A549 (cell line): ENCODE data around the gene CPLX1. TPM values are rescaled to one million over a fixed set of nuclear protein-coding genes. Genes with fewer than 3 reads are reported as not detected.

ENCODE experiments used
- ATAC-seq, 2 experiments: fragments of 200-7000 bp in 1 of 2; fragments of >200 bp in 1 of 2; cut with Nextera tagmentation in 1 of 2; cut with Tn5 transposase in 1 of 2; 3 replicates each; pipeline versions ENCODE4 v1.8.0 to v1.9.1; 2018 to 2020; ENCODE audit warnings: mild to moderate bottlenecking in 1 of 2, moderate library complexity in 1 of 2
- CTCF ChIA-PET: fragments of 300-600 bp; sonication (Branson Sonifier 250); formaldehyde crosslinking; extraction: SDS; loops from one replicate; lab custom pipeline; 2021; ENCODE audit warnings: antibody characterized with exemption, inconsistent platforms; lab: Yijun Ruan, JAX
- POLR2A ChIA-PET: fragments of 350-600 bp; formaldehyde crosslinking; extraction: SDS; loops from one replicate; lab custom pipeline; 2021; ENCODE audit warnings: antibody characterized with exemption, inconsistent platforms; lab: Yijun Ruan, JAX
- DNase-seq, 2 experiments: peaks; one replicate each; pipeline versions ENCODE4 v3.0.0 to v3.0.0-alpha.2; 2011 to 2016; ENCODE audit warnings: low read depth in 1 of 2, low spot score in 1 of 2
- FAIRE-seq: peaks from 2 replicates; lab custom pipeline; 2011; peaks lifted over from hg19 to GRCh38; lab: Jason Lieb, UNC
- H3K27ac ChIP-seq, 2 experiments: fragments of >200 bp; sonication (Bioruptor Twin); formaldehyde crosslinking; 3 replicates each; pipeline ENCODE4 v1.5.1; 2016 to 2017
- H3K4me1 ChIP-seq: fragments of >200 bp; sonication (Bioruptor Twin); formaldehyde crosslinking; 3 replicates; pipeline ENCODE4 v1.6.1; 2016
- H3K4me2 ChIP-seq: fragments of >200 bp; sonication (Bioruptor Twin); formaldehyde crosslinking; 3 replicates; pipeline ENCODE4 v1.6.1; 2016
- H3K4me3 ChIP-seq: fragments of >200 bp; sonication (Bioruptor Twin); formaldehyde crosslinking; 3 replicates; pipeline ENCODE4 v1.5.1; 2016
- H3K9me3 ChIP-seq: fragments of >200 bp; sonication (Bioruptor Twin); formaldehyde crosslinking; 3 replicates; pipeline ENCODE4 v1.6.1; 2016
- CBX8 ChIP-seq: fragments of 200-600 bp; sonication (generic); IDR thresholded peaks from 2 replicates; pipeline ENCODE4 v1.6.1; 2016
- CHD4 ChIP-seq: fragments of 200-600 bp; sonication (generic); IDR thresholded peaks from 2 replicates; pipeline ENCODE4 v1.6.1; 2016; ENCODE audit warnings: antibody characterized with exemption, mild to moderate bottlenecking, borderline replicate concordance
- EHF ChIP-seq: fragments of 250-450 bp; sonication (Bioruptor Pico); IDR thresholded peaks from 2 replicates; pipeline ENCODE4 v1.5.0; 2020; ENCODE audit warnings: mild to moderate bottlenecking
- ESRRA ChIP-seq: fragments of 150-350 bp; IDR thresholded peaks from 2 replicates; pipeline ENCODE4 v1.6.1; 2014; ENCODE audit warnings: mild to moderate bottlenecking, low read length, borderline replicate concordance
- FOSB ChIP-seq: fragments of 250-450 bp; sonication (Bioruptor Pico); IDR thresholded peaks from 2 replicates; pipeline ENCODE4 v1.5.0; 2020; ENCODE audit warnings: mild to moderate bottlenecking, moderate library complexity
- FOXS1 ChIP-seq: fragments of 250-450 bp; sonication (Bioruptor Pico); IDR thresholded peaks from 2 replicates; pipeline ENCODE4 v1.5.0; 2020; ENCODE audit warnings: mild to moderate bottlenecking, moderate library complexity
- HDAC2 ChIP-seq: fragments of 200-600 bp; sonication (generic); IDR thresholded peaks from 2 replicates; pipeline ENCODE4 v1.6.1; 2016
- HEYL ChIP-seq: fragments of 250-450 bp; sonication (Bioruptor Pico); IDR thresholded peaks from 2 replicates; pipeline ENCODE4 v1.8.0; 2021; ENCODE audit warnings: mild to moderate bottlenecking, moderate library complexity
- HOXA7 ChIP-seq: fragments of 250-450 bp; sonication (Bioruptor Pico); IDR thresholded peaks from 2 replicates; pipeline ENCODE4 v1.5.0; 2020; ENCODE audit warnings: mild to moderate bottlenecking, moderate library complexity
- HOXB5 ChIP-seq: fragments of 250-450 bp; sonication (Bioruptor Pico); IDR thresholded peaks from 2 replicates; pipeline ENCODE4 v1.5.0; 2020; ENCODE audit warnings: mild to moderate bottlenecking, moderate library complexity
- JUN ChIP-seq, 2 experiments: fragments of >200 bp; sonication (Bioruptor Twin); formaldehyde crosslinking; IDR thresholded peaks; 2 replicates in 1 of 2; 3 replicates in 1 of 2; pipeline ENCODE4 v1.6.1; 2016 to 2017
- JUNB ChIP-seq: fragments of >200 bp; sonication (Bioruptor Twin); formaldehyde crosslinking; IDR thresholded peaks from 2 replicates; pipeline ENCODE4 v1.6.1; 2016
- MAZ ChIP-seq: fragments of 150-350 bp; IDR thresholded peaks from 2 replicates; pipeline ENCODE4 v1.6.1; 2014; ENCODE audit warnings: antibody characterized with exemption, low read depth, low read length, borderline replicate concordance
- MYC ChIP-seq: IDR thresholded peaks from 2 replicates; pipeline ENCODE4 v1.6.1; 2012; ENCODE audit warnings: mild to moderate bottlenecking, inconsistent platforms, low read length, improper control_type of control experiment, borderline replicate concordance
- NFE2L2 ChIP-seq: fragments of 150-350 bp; conservative IDR thresholded peaks from 2 replicates; pipeline ENCODE4 v1.6.1; 2014; ENCODE audit warnings: low read length
- NPAS2 ChIP-seq: fragments of 250-450 bp; sonication (Bioruptor Pico); IDR thresholded peaks from 2 replicates; pipeline ENCODE4 v1.8.0; 2022; ENCODE audit warnings: mild to moderate bottlenecking, moderate library complexity, borderline replicate concordance
- PHF8 ChIP-seq: fragments of 200-600 bp; sonication (generic); IDR thresholded peaks from 2 replicates; pipeline ENCODE4 v1.6.1; 2016; ENCODE audit warnings: low read depth, mild to moderate bottlenecking, antibody characterized with exemption, moderate library complexity, borderline replicate concordance
- RAD21 ChIP-seq, 2 experiments: fragments of >200 bp in 1 of 2; sonication (Bioruptor Twin) in 1 of 2; formaldehyde crosslinking in 1 of 2; IDR thresholded peaks in 1 of 2; conservative IDR thresholded peaks in 1 of 2; 2 replicates in 1 of 2; 3 replicates in 1 of 2; pipeline ENCODE4 v1.6.1; 2012 to 2018; ENCODE audit warnings: inconsistent platforms in 1 of 2
- RARB ChIP-seq: fragments of 250-450 bp; sonication (Bioruptor Pico); IDR thresholded peaks from 2 replicates; pipeline ENCODE4 v1.8.0; 2021; ENCODE audit warnings: mild to moderate bottlenecking, moderate library complexity
- RCOR1 ChIP-seq: fragments of 150-350 bp; IDR thresholded peaks from 2 replicates; pipeline ENCODE4 v1.6.1; 2014; ENCODE audit warnings: antibody characterized with exemption, low read length, low read depth
- RFX5 ChIP-seq: fragments of 450-650 bp; IDR thresholded peaks from 2 replicates; pipeline ENCODE4 v1.7.1; 2014; ENCODE audit warnings: antibody characterized with exemption, mild to moderate bottlenecking, moderate library complexity
- SREBF2 ChIP-seq: fragments of 450-650 bp; IDR thresholded peaks from 2 replicates; pipeline ENCODE4 v1.6.1; 2014; ENCODE audit warnings: mild to moderate bottlenecking, moderate library complexity
- TFCP2L1 ChIP-seq: fragments of 250-450 bp; sonication (Bioruptor Pico); IDR thresholded peaks from 2 replicates; pipeline ENCODE4 v1.5.0; 2021; ENCODE audit warnings: mild to moderate bottlenecking
- TP53 ChIP-seq: fragments of 250-450 bp; sonication (Bioruptor Pico); IDR thresholded peaks from 2 replicates; pipeline ENCODE4 v1.5.0; 2021; ENCODE audit warnings: mild to moderate bottlenecking, moderate library complexity
- ZFP36 ChIP-seq: fragments of 450-650 bp; IDR thresholded peaks from 2 replicates; pipeline ENCODE4 v1.6.1; 2014; ENCODE audit warnings: borderline replicate concordance; ENCODE audit not compliant: partially characterized antibody
- ZSCAN20 ChIP-seq: fragments of 250-450 bp; sonication (Bioruptor Pico); IDR thresholded peaks from 2 replicates; pipeline ENCODE4 v1.8.0; 2022; ENCODE audit warnings: mild to moderate bottlenecking, moderate library complexity
- WGBS: methylation state at CpG from one replicate; pipeline ENCODE4 v1.1.6; 2017; ENCODE audit errors: missing lambda C conversion rate; 5-methylcytosine and 5-hydroxymethylcytosine counted together
- polyA plus RNA-seq, 4 experiments: library from polyadenylated mRNA; depleted of rRNA in 3 of 4; stranded (reverse); fragments of >200 nt; fragmentation: RNase III in 1 of 4; extraction: RNeasy Plus Mini Kit Qiagen cat#74134 plus additional on column Dnase treatment in 1 of 4; gene quantifications; 2 replicates in 3 of 4; 3 replicates in 1 of 4; pipeline ENCODE4 v1.2.3, GENCODE V29; 2011 to 2017
- TF ChIP-seq, protein P1 (sequence below): fragments of 450-650 bp; IDR thresholded peaks from 2 replicates; pipeline ENCODE4 v1.6.1; 2014; ENCODE audit warnings: antibody characterized with exemption
- TF ChIP-seq, protein P2 (sequence below): IDR thresholded peaks from 2 replicates; pipeline ENCODE4 v1.6.1; 2012
- TF ChIP-seq, protein P3 (sequence below): fragments of >200 bp; sonication (Bioruptor Twin); formaldehyde crosslinking; IDR thresholded peaks from 2 replicates; pipeline ENCODE4 v1.6.1; 2016
- TF ChIP-seq, protein P4 (sequence below): fragments of 200-600 bp; sonication (generic); IDR thresholded peaks from 2 replicates; pipeline ENCODE4 v1.6.1; 2016; ENCODE audit warnings: antibody characterized with exemption, mild to moderate bottlenecking, moderate library complexity

Gene CPLX1
- polyA plus RNA-seq, 2 of the 4 experiments (the other 2 are of a cell fraction): 0.19 to 0.57 TPM

DNA sequence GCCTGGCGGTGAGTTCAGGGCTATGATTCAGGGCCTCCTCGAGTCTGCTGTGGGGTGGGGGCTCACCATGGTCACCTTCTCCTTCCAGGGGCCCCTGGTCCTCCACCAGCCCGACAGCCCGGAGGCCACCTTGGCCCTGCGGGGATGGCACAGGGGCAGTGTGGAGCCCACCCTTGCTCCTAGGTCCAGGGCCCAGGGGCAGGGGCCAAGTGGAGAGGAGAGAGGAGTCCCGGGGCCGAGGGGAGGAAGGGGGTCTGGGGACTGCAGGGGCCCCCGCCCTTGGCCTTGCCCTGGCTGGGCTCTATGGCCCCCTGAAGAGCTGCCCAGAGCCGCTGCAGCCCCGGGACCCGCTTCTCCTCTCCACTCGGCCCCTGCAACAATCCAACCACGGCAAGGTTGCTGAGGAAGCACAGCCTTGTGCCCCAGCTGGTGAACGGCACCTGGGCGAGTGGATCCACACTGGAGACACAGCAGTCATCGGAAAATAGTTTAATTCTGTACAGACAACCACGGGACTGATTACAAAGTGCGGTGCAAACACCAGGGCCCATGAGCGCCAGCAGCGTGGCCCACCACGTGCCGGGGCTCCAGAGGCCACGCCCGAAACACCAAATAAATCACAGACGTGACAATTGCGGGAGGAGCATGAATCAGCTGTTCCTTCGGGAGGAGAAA, 23.0 kb upstream of the CPLX1 start:
- TF ChIP-seq FOSB (CRISPR knock-in tag) (no peak), TP53 (CRISPR knock-in tag) (no peak), PHF8 (no peak), FOXS1 (CRISPR knock-in tag) (no peak), RFX5 (no peak), EHF (CRISPR knock-in tag) (no peak), NPAS2 (no peak), HDAC2 (no peak), ZFP36 (no peak), JUN (IDR thresholded peaks at IDR 0.05) (no peak), MYC (no peak)
- TF ChIP-seq, protein P1, sequence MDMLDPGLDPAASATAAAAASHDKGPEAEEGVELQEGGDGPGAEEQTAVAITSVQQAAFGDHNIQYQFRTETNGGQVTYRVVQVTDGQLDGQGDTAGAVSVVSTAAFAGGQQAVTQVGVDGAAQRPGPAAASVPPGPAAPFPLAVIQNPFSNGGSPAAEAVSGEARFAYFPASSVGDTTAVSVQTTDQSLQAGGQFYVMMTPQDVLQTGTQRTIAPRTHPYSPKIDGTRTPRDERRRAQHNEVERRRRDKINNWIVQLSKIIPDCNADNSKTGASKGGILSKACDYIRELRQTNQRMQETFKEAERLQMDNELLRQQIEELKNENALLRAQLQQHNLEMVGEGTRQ: no peak
- Histone ChIP-seq H3K27ac (no peak overlapping the region), H3K4me1 (no peaks in the 10 kb centered on the region), H3K4me3 (no peak overlapping the region), H3K4me2 (no peak overlapping the region), H3K9me3 (no peaks in the 10 kb centered on the region)
- FAIRE-seq (no peak), DNase-seq (no peak), ATAC-seq (no peak)
- ChIA-PET CTCF (interaction anchor here (1.6 kb wide), 1 partner anchor 9 kb away, joined by 4 read pairs; no protein-coding TSS in a partner anchor), POLR2A (no interaction called here)
- WGBS: 87% methylated on average over 22 of the region's 27 CpGs

DNA sequence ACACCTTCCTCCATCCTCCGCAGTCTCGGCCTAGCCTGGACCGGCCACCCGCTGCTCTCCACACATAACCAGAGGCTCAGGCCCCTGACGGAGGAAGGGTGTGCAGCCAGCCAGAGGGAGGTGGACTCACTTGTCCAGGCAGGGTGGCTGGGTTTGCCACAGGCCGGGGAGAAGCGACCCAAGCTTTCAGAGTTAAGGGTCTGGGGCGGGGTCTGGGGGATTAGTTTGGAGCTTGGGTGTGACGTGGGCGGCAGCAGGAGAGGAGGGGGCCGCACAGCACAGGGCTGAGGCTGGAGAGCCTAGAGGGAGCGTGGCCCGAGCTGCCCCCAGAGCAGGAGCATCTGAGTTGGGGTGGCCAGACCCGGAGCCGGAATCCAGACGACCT, 22.4 kb upstream of the CPLX1 start:
- H3K4me2 ChIP-seq: no peak overlapping the region
- TF ChIP-seq FOSB (CRISPR knock-in tag) (no peak), JUN (IDR thresholded peaks at IDR 0.05) (no peak), RARB (CRISPR knock-in tag) (no peak), CHD4 (no peak), RAD21 (conservative IDR thresholded peaks at IDR 0.05 in 1 of 2, IDR thresholded peaks at IDR 0.05 in 1 of 2) (no peak), ESRRA (no peak), FOXS1 (CRISPR knock-in tag) (no peak), SREBF2 (no peak), HOXA7 (CRISPR knock-in tag) (no peak), ZSCAN20 (CRISPR knock-in tag) (no peak)
- TF ChIP-seq, protein P2, sequence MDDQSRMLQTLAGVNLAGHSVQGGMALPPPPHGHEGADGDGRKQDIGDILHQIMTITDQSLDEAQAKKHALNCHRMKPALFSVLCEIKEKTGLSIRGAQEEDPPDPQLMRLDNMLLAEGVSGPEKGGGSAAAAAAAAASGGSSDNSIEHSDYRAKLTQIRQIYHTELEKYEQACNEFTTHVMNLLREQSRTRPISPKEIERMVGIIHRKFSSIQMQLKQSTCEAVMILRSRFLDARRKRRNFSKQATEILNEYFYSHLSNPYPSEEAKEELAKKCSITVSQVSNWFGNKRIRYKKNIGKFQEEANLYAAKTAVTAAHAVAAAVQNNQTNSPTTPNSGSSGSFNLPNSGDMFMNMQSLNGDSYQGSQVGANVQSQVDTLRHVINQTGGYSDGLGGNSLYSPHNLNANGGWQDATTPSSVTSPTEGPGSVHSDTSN: no peak
- TF ChIP-seq, all 56 proteins: peak for 0
- CTCF ChIA-PET: interaction anchor here (1.6 kb wide), 1 partner anchor 9 kb away, joined by 4 read pairs; no protein-coding TSS in a partner anchor
- H3K9me3 ChIP-seq: no peaks in the 10 kb centered on the region; the same call in 2 of the 3 replicates
- no peaks in the 10 kb centered on the region for H3K4me1 ChIP-seq
- FAIRE-seq (no peak), ATAC-seq (no peak; a peak in 1 of 6 replicates), DNase-seq (no peak)
- H3K4me3 ChIP-seq: no peak overlapping the region
- POLR2A ChIA-PET: no interaction called here
- WGBS: 94% methylated on average over 10 of the region's 16 CpGs
- no peak overlapping the region for H3K27ac ChIP-seq

DNA sequence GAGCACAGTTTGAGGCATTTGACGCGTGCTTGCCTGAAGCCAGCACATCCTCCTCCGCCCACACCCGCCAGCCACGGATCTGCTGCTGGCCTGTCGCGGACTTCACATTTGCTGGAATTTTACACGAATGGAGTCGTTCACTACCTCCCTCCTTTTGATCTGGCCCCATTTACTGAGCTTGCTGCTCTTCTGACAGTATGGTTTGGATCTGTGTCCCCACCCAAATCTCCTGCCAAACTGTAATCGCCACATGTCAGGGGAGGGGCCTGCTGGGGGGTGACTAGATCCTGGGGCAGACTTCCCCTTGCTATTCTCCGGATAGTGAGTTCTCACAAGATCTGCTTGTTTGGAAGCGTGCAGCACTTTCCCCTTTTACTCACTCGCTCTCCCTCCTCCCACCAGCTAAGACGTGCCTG, 19.9 kb upstream of the CPLX1 start:
- no peak overlapping the region for H3K27ac ChIP-seq
- 92% methylated on average over 14 of the region's 14 CpGs for WGBS
- ChIA-PET POLR2A (no interaction called here), CTCF (interaction anchor here (1.3 to 2.3 kb wide), 2 partner anchors 10 to 104 kb away, joined by 4 to 5 read pairs; no protein-coding TSS in a partner anchor)
- ATAC-seq: no peak
- H3K4me3 ChIP-seq: no peak overlapping the region
- no peaks in the 10 kb centered on the region; the same call in 2 of the 3 replicates for H3K9me3 ChIP-seq
- H3K4me1 ChIP-seq: no peaks in the 10 kb centered on the region
- no peak for FAIRE-seq
- H3K4me2 ChIP-seq: no peak overlapping the region
- DNase-seq: no peak
- TF ChIP-seq RCOR1 (no peak), HDAC2 (no peak), HOXB5 (CRISPR knock-in tag) (no peak), TFCP2L1 (CRISPR knock-in tag) (no peak), NPAS2 (no peak), MAZ (no peak), FOSB (CRISPR knock-in tag) (no peak), MYC (no peak), CBX8 (no peak), JUNB (no peak), NFE2L2 (no peak), HEYL (no peak), CHD4 (no peak)
- TF ChIP-seq, protein P3, sequence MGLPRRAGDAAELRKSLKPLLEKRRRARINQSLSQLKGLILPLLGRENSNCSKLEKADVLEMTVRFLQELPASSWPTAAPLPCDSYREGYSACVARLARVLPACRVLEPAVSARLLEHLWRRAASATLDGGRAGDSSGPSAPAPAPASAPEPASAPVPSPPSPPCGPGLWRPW: no peak
- TF ChIP-seq, protein P4, sequence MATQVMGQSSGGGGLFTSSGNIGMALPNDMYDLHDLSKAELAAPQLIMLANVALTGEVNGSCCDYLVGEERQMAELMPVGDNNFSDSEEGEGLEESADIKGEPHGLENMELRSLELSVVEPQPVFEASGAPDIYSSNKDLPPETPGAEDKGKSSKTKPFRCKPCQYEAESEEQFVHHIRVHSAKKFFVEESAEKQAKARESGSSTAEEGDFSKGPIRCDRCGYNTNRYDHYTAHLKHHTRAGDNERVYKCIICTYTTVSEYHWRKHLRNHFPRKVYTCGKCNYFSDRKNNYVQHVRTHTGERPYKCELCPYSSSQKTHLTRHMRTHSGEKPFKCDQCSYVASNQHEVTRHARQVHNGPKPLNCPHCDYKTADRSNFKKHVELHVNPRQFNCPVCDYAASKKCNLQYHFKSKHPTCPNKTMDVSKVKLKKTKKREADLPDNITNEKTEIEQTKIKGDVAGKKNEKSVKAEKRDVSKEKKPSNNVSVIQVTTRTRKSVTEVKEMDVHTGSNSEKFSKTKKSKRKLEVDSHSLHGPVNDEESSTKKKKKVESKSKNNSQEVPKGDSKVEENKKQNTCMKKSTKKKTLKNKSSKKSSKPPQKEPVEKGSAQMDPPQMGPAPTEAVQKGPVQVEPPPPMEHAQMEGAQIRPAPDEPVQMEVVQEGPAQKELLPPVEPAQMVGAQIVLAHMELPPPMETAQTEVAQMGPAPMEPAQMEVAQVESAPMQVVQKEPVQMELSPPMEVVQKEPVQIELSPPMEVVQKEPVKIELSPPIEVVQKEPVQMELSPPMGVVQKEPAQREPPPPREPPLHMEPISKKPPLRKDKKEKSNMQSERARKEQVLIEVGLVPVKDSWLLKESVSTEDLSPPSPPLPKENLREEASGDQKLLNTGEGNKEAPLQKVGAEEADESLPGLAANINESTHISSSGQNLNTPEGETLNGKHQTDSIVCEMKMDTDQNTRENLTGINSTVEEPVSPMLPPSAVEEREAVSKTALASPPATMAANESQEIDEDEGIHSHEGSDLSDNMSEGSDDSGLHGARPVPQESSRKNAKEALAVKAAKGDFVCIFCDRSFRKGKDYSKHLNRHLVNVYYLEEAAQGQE: no peak
